AG20443 (cell line): ENCODE results near the gene SERPINA3.

ENCODE experiments used
- DNase-seq: peaks from one replicate; pipeline ENCODE4 v3.0.0; 2012; ENCODE audit warnings: low spot score, mixed read lengths

The SERPINA3 gene

DNA sequence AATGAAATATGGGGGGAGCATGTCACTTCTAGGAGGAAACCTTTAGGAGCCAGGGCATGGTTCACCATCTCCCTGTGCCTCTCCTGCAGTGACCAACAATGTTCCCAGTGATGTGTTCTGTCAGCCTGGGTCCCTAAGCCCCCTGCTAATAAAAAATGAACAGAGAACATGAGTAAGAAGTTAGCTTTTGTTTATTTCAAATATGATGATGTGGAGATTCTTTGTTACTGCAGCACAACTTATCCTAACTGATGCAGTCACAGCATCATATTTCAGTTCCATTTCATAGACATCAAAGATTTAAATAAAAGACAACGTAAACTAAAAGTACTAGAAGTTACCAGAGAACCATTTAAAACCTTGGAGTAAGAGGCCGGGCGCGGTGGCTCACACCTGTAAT is 43.9 kb downstream of the SERPINA3 start:
- no peak for DNase-seq

DNA sequence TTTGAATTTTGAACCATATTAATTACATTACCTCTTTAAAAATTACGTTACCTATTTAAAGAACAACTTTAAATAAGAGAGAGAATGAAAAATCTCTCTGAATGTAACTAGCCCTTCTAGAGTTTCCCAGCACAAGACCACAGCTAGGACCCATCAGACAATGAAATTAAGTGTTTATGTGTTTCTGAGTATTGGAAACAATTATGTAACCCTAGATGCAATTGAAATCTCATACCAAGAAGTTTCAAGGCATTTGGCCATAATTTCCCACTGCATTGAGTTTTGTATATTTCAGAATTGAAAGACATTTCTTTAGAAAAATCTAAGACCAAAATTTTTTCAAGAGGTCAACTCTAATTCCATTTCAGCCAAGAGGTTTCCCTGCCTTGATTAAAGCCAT is 47.1 kb downstream of the SERPINA3 start:
- no peak for DNase-seq

DNA sequence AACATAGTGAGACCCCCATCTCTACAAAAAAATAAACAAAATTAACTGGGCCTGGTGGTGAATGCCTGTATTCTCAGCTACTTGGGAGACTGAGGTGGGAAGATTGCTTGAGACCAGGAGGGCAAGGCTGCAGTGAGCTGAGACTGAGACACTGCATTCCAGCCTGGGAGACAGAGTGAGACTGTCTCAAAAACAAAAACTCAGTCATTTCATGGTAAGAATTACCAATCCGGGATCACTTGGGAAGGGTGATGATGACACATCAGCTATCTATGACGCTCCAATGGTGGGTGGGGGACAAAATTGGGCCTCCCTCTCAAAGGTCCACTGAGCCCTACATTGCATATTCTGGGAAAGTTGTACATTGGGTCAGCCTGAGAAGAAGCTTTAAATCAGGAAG is 47.7 kb downstream of the SERPINA3 start:
- DNase-seq: no peak

DNA sequence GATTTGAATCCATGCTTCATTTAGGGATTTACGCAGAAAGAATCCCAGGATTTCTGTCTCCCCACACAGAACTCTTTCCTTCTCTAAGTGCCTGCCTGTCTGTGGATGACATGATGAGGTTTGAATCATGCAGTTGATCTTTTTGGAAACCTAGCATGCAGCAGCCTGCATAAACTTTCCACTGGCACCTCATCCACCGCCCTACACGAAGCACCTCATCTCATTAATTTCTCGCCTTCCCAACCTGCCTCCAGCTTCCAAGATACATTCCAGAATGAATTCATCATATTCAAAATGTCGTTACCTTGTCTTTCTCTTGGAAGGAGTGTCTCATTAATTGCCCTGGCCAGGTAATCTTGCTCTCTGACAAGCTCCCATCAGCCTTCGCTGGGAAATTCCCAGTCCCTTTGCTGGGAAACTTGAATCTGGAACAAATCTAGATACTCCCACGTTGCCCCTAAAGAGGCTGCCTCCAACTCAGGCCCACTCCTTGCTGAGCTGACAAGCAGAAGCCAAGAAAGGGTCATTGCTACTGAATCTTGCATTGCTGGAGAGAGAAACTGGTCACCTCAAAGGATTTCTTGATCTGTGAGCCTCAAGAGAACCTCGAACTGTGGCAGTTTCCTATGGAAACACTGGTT is 48.2 kb downstream of the SERPINA3 start:
- DNase-seq: no peak

DNA sequence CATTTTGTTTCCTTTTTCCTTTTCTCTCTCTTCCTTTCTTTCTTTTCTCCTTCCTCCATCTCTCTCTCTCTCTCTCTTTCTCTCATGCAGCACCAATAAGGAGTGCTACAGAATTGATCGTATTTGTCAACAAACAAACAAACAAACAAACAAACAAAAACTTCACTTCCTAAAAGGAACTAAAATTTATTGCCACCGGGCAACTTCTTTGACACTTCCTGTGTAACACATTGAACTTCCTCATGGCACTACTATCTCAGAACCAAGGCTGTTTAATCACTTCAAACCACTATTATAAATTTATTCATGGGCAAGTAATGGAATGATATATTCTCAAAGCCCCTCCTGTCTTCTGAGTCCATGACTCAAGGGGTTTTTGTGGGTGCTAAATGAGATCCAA is 51.3 kb downstream of the SERPINA3 start:
- no peak for DNase-seq

DNA sequence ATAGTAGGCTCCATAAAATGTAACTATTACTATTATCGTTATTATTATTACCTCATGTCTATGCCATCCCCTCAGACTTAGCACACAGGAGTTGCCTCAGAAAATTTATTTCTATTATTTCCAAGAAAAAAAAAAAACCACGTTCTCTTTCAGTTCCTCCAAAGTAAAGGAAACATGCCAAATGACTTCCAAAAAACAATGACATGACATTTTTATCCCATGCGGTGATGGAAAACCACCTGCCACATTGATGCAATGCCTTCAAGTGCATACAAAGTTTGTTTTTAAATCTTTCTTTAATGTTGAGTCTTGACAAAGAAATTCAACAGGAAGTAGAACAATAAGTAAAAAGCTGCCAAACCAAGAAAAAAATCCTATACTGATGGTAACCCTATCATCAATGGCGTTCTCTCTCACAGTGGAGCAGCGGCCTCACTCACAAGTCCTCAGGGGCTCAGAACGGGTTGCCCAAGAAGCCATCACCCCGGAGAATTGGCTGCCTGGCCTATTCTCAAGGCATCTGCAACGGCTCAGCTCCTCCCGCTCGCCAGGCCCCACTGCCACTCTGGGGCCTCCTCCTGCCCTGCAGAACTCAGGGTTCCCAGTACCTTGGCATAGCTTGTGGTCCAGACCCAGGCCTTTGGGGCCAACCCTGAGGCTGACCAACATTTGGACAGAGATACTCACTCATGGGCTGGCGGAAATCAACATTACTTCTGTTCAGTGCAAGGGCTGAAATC is 51.9 kb downstream of the SERPINA3 start:
- DNase-seq: no peak

DNA sequence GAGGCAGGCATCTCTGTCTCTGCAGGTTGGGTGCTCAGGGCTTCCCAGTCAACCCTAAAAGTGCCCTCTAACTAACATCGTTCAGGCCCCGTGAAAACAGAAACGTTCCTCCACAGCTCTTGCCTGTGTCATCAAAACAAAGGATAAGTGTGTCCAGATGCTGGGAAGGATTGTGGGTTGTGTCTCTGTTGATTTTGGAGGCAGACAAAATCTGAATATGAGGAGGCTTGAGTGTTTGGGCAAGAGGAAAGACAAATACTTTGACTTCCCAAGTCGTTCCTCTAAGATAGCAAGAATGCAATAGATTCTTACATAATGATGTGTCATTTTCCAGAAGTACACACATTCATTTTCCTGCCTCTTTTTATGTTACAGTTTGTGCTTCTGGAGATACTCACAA is 52.9 kb downstream of the SERPINA3 start:
- DNase-seq: peak; percentile 83

DNA sequence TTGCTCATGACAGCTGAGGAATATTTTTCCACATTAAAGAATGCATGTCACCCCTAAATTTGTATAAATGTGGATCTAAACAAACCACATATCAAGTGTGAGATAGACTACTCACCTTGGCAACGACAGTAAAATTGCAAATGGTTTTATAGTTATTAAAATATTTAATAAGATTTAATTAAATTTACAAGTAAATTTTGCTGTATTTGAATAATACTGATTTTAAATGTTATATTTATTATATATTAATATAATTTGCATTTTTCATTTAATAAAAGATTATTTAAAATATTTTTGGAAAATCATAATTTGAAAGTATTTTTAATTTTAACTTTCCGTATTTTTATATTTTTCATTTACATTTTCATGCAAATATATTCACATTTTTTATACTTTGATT is 53.4 kb downstream of the SERPINA3 start:
- DNase-seq: no peak

DNA sequence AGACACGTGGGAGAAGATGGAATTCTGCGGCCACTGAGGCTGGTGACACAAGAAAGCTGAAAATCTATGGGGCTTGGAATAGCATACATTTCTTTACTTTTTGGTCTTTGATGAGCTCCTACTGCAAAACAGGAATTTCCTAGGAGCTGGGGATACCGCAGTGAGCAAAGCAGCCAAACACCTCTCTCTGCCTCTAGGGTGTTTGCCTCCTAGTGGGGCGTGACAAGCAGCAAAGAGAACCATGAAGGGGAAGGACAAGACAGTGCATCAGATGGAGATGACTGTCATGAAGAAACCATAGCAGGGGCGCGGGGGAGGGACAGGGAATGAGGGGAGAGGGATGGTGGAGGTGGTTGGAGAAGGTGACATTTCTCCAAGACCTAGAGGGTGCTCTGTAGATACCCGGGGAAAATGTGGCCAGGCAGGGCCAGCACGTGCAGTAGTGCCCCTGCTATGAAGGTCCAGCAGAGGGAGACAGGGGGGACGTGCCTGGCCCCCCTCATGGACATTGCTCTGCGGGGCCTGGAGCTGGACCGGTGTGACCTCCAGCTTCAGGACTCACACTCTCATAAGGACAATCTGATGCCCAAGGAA is 58.6 kb downstream of the SERPINA3 start:
- no peak for DNase-seq

DNA sequence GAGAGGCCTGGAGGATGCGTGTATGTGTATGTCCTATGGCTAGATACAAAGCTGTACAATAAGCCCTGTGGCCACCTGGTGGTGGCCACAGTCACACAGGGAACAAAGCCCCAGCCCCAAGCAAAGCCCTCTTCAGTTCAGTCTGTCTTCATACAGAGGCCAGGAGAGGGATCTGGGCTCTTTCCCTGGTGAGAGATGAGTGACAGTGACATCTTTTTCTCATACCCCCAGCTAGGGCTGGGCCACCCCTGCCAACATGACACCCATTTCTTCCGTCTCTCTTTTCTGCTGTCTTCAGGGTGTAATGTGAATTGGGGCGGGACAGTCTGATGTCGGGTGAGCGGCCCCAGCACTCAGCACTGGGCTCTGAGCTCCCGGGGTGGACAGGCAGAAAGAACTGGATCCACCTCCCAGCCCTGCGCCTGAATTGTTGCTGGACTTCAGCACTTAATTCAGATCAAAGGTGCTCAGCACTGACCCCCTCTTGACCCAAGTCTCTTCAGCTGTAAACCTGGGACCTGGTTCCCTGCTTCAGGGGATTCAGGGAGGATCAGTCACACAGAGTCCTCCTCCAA is 59.8 kb downstream of the SERPINA3 start:
- no peak for DNase-seq

DNA sequence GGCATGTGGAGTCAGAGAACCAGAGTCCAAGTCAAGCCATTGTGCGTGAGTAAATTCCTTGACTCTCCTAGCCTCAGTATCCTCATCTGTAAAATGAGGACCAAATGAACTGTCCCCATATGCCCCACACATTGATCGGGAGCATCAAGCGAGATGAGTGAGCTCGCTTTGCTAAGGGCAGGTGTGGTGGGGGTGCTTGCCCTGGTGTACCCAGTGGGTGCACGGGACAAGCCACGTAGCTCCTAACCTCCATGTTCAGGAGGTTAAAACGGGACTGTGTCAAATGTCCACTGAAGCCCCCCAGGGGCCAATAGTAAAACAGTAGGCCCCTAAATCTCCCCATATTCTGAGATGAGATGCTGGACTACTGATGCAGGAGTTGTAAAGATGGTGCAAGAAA is 60.9 kb downstream of the SERPINA3 start:
- DNase-seq: no peak
